IMR-90 (cell line): ENCODE results near the gene CLEC16A. TPM values are rescaled to one million over a fixed set of nuclear protein-coding genes. Genes with fewer than 3 reads are reported as not detected.
A peak's percentile ranks its signal among the peaks of the same experiment; 100 is the strongest.

ENCODE experiments used
- ATAC-seq: fragments of 200-7000 bp; cut with Tn5 transposase; 2 replicates; pipeline ENCODE4 v1.9.1; 2020; ENCODE audit warnings: low read depth, mild to moderate bottlenecking, moderate library complexity
- BruUV-seq: library from RNA; stranded (reverse); fragments of 400-500 nt; replicated peaks from 2 replicates; lab custom pipeline; 2021; lab: Mats Ljungman, UMichigan
- CTCF ChIA-PET: fragments of 300-600 bp; formaldehyde crosslinking; extraction: SDS; loops from one replicate; lab custom pipeline; 2021; ENCODE audit warnings: antibody characterized with exemption; lab: Yijun Ruan, JAX
- POLR2A ChIA-PET: fragments of 300-600 bp; sonication (Branson Sonifier 250); formaldehyde crosslinking; loops from one replicate; lab custom pipeline; 2022; ENCODE audit warnings: antibody characterized with exemption; ENCODE audit not compliant: unreplicated experiment; lab: Charles Lee
- DNase-seq: peaks from one replicate; pipeline ENCODE4 v3.0.0; 2013
- H2AFZ ChIP-seq: replicated peaks from 2 replicates; pipeline ENCODE3; 2013; ENCODE audit warnings: low read length, mild to moderate bottlenecking; ENCODE audit not compliant: poor library complexity
- H2AK5ac ChIP-seq: 2 replicates; pipeline ENCODE4 v1.6.1; 2013; ENCODE audit warnings: low read depth, low read length, inconsistent platforms
- H2AK9ac ChIP-seq: replicated peaks from 2 replicates; pipeline ENCODE3; 2013; ENCODE audit warnings: mild to moderate bottlenecking, low read depth, low read length, moderate library complexity; ENCODE audit not compliant: poor library complexity
- H2BK120ac ChIP-seq: 2 replicates; pipeline ENCODE4 v1.6.1; 2013; ENCODE audit warnings: low read depth, low read length, inconsistent platforms
- H2BK15ac ChIP-seq: 3 replicates; pipeline ENCODE4 v1.6.1; 2013; ENCODE audit warnings: low read depth, low read length, inconsistent platforms
- H2BK20ac ChIP-seq: 2 replicates; pipeline ENCODE4 v1.6.1; 2013; ENCODE audit warnings: low read depth, mild to moderate bottlenecking, inconsistent platforms, low read length, moderate library complexity
- H2BK5ac ChIP-seq: 2 replicates; pipeline ENCODE4 v1.6.1; 2013; ENCODE audit warnings: mild to moderate bottlenecking, low read depth, low read length, inconsistent platforms; ENCODE audit not compliant: poor library complexity, severe bottlenecking
- H3K14ac ChIP-seq: replicated peaks from 2 replicates; pipeline ENCODE4 v1.6.1; 2013; ENCODE audit warnings: low read depth, low read length, inconsistent platforms
- H3K18ac ChIP-seq: 2 replicates; pipeline ENCODE4 v1.6.1; 2013; ENCODE audit warnings: low read depth, low read length, control low read depth
- H3K23ac ChIP-seq: 2 replicates; pipeline ENCODE4 v1.6.1; 2013; ENCODE audit warnings: low read depth, low read length, inconsistent platforms
- H3K27ac ChIP-seq: 2 replicates; pipeline ENCODE4 v1.5.1; 2013; ENCODE audit warnings: mild to moderate bottlenecking, control low read depth, low read length; ENCODE audit not compliant: insufficient read depth
- H3K27me3 ChIP-seq: 2 replicates; pipeline ENCODE4 v1.6.1; 2013; ENCODE audit warnings: low read length; ENCODE audit not compliant: control insufficient read depth, insufficient read depth
- H3K36me3 ChIP-seq: 2 replicates; pipeline ENCODE4 v1.6.1; 2013; ENCODE audit warnings: low read length, mixed read lengths; ENCODE audit not compliant: control insufficient read depth, insufficient read depth
- H3K4ac ChIP-seq: 2 replicates; pipeline ENCODE4 v1.6.1; 2013; ENCODE audit warnings: low read depth, low read length, inconsistent platforms
- H3K4me1 ChIP-seq: 2 replicates; pipeline ENCODE4 v1.6.1; 2013; ENCODE audit warnings: low read length, mixed read lengths; ENCODE audit not compliant: control insufficient read depth, insufficient read depth
- H3K4me2 ChIP-seq: 2 replicates; pipeline ENCODE4 v1.6.1; 2013; ENCODE audit warnings: low read depth, mild to moderate bottlenecking, control low read depth, low read length, moderate library complexity
- H3K4me3 ChIP-seq: 2 replicates; pipeline ENCODE4 v1.5.1; 2013; ENCODE audit warnings: low read depth, mild to moderate bottlenecking, control low read depth, low read length, moderate library complexity; ENCODE audit not compliant: insufficient read depth
- H3K56ac ChIP-seq: 2 replicates; pipeline ENCODE4 v1.6.1; 2013; ENCODE audit warnings: low read length, inconsistent platforms; ENCODE audit not compliant: insufficient read depth; ENCODE audit errors: extremely low read depth
- H3K79me1 ChIP-seq, 2 experiments: 2 replicates each; pipeline ENCODE4 v1.6.1; 2013; ENCODE audit warnings: low read length in 2 of 2, inconsistent platforms in 1 of 2, low read depth in 1 of 2
- H3K9ac ChIP-seq: 2 replicates; pipeline ENCODE4 v1.6.1; 2013; ENCODE audit warnings: low read depth, low read length, control low read depth
- H3K9me1 ChIP-seq: 2 replicates; pipeline ENCODE4 v1.6.1; 2013; ENCODE audit warnings: low read length, inconsistent platforms; ENCODE audit not compliant: insufficient read depth
- H3K9me3 ChIP-seq: 2 replicates; pipeline ENCODE4 v1.6.1; 2013; ENCODE audit warnings: low read length; ENCODE audit not compliant: control insufficient read depth, insufficient read depth
- H4K20me1 ChIP-seq: 2 replicates; pipeline ENCODE4 v1.6.1; 2013; ENCODE audit warnings: low read length, inconsistent platforms; ENCODE audit not compliant: insufficient read depth
- H4K5ac ChIP-seq: 2 replicates; pipeline ENCODE4 v1.6.1; 2013; ENCODE audit warnings: mild to moderate bottlenecking, low read depth, low read length, control low read depth
- H4K8ac ChIP-seq, 2 experiments: 2 replicates each; pipeline ENCODE4 v1.6.1; 2013; ENCODE audit warnings: low read depth in 2 of 2, low read length in 2 of 2, control low read depth in 1 of 2, inconsistent platforms in 1 of 2
- H4K91ac ChIP-seq: 2 replicates; pipeline ENCODE4 v1.6.1; 2013; ENCODE audit warnings: low read depth, low read length, inconsistent platforms; ENCODE audit not compliant: insufficient read depth
- CHD1 ChIP-seq: IDR thresholded peaks from 2 replicates; pipeline ENCODE4 v1.6.1; 2012; ENCODE audit warnings: low read depth, low read length, improper control_type of control experiment
- FOS ChIP-seq: fragments of 150-350 bp; IDR thresholded peaks from 2 replicates; pipeline ENCODE4 v1.6.1; 2016; ENCODE audit warnings: low read depth, low read length
- MXI1 ChIP-seq: IDR thresholded peaks from 2 replicates; pipeline ENCODE4 v1.6.1; 2012; ENCODE audit warnings: low read depth, mild to moderate bottlenecking, low read length, moderate library complexity, borderline replicate concordance
- NFE2L2 ChIP-seq: fragments of 150-350 bp; IDR thresholded peaks from 2 replicates; pipeline ENCODE4 v1.6.1; 2016; ENCODE audit warnings: low read depth, mild to moderate bottlenecking, low read length
- POLR2A ChIP-seq: IDR thresholded peaks from 2 replicates; pipeline ENCODE4 v1.6.1; 2012; ENCODE audit warnings: mild to moderate bottlenecking, low read depth, low read length
- RCOR1 ChIP-seq: IDR thresholded peaks from 2 replicates; pipeline ENCODE4 v1.6.1; 2012; ENCODE audit warnings: mild to moderate bottlenecking, low read length, improper control_type of control experiment; ENCODE audit not compliant: insufficient replicate concordance
- RFX5 ChIP-seq: IDR thresholded peaks from 2 replicates; pipeline ENCODE4 v1.8.0; 2012; ENCODE audit warnings: low read depth, mild to moderate bottlenecking, low read length, moderate library complexity
- SMC3 ChIP-seq: fragments of 150-350 bp; IDR thresholded peaks from 2 replicates; pipeline ENCODE4 v1.6.1; 2016; ENCODE audit warnings: low read depth, mild to moderate bottlenecking, antibody characterized with exemption, low read length, moderate library complexity
- WGBS, 2 experiments: methylation state at CpG; one replicate each; pipeline versions ENCODE4 v1.1.5 to v1.1.7; 2013; ENCODE audit warnings: missing lambda C conversion rate in 2 of 2; ENCODE audit not compliant: insufficient read length in 1 of 2; ENCODE audit errors: extremely low coverage in 2 of 2; 5-methylcytosine and 5-hydroxymethylcytosine counted together
- dilution Hi-C: fragments of 300-500 bp; cut with HindIII; formaldehyde crosslinking; loops from one replicate; pipeline ENCODE4 v1.14.3; 2018; ENCODE audit warnings: low sequenced_read_pairs; ENCODE audit not compliant: unreplicated experiment
- in situ Hi-C: fragments of 300-500 bp; cut with MboI; formaldehyde crosslinking; loops from 3 replicates; pipeline ENCODE4 v1.14.3; 2019; ENCODE audit warnings: low sequenced_read_pairs, inconsistent platforms, mixed read lengths
- intact Hi-C: fragments of 100-400 bp; cut with micrococcal nuclease; formaldehyde crosslinking; loops from 2 replicates; pipeline ENCODE4 v1.10.0; 2022
- polyA plus RNA-seq, 3 experiments: library from polyadenylated mRNA; depleted of rRNA; stranded (reverse); fragments of >200 nt; gene quantifications; 2 replicates each; pipeline ENCODE4 v1.2.3, GENCODE V29; 2012; ENCODE audit warnings: low replicate concordance in 1 of 3
- total RNA-seq: library from RNA; depleted of rRNA; stranded (reverse); fragments of >200 nt; gene quantifications from 2 replicates; pipeline ENCODE4 v1.2.3, GENCODE V29; 2012
- TF ChIP-seq, protein P1 (sequence below): fragments of 150-350 bp; IDR thresholded peaks from 2 replicates; pipeline ENCODE4 v1.6.1; 2017; ENCODE audit warnings: mild to moderate bottlenecking, antibody characterized with exemption, low read length, low read depth
- TF ChIP-seq, protein P2 (sequence below): conservative IDR thresholded peaks from 2 replicates; pipeline ENCODE4 v1.5.1; 2012; ENCODE audit warnings: mild to moderate bottlenecking, low read depth, low read length, improper control_type of control experiment
- TF ChIP-seq, protein P3 (sequence below): fragments of 150-350 bp; IDR thresholded peaks from 2 replicates; pipeline ENCODE4 v1.6.1; 2016; ENCODE audit warnings: low read depth, mild to moderate bottlenecking, low read length, moderate library complexity, borderline replicate concordance

CLEC16A gene
- total and polyA plus RNA-seq, 2 of the 4 experiments (the other 2 are of a cell fraction) = 15.9 to 16.5 TPM

DNA sequence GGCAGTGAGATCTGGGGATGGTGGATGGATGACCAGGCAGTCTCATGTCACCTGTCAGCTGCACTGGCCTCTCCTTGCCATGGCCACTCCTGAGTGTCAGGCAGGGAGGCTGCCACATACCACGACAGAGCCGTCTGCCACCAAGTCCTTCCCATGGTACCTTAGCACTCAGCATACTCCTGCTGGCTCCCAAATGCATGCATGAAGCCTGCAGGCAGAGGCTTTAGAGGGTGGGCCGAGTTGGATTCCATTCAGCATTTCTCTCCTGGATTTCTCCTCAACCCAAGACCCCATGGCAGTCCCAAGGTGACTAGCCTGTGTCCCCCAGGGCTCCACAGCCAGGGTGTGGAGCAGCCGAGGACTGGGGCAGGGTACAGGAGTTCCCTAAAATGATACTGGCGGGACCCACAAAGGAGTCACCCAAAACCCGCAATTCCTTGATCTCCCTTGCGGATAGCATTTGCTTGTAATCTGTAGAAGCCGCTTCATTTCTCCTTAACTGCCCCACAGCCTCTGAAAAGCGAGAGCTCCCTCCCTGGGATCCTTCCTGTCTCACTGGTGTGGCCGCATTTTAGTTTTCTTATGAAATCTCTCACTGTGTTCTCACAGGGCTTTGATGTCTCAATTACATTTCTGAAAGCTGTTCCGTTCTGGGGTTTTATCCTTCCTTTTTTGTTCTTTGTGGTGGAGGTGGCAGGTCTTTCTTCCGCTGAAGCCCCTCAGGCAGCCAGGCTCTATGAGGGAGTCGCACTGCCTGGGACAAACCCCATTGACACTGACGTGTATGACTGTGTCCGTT is 170.2 kb downstream of the CLEC16A start (continued):
- TF ChIP-seq FOS (no peak), RFX5 (no peak)

DNA sequence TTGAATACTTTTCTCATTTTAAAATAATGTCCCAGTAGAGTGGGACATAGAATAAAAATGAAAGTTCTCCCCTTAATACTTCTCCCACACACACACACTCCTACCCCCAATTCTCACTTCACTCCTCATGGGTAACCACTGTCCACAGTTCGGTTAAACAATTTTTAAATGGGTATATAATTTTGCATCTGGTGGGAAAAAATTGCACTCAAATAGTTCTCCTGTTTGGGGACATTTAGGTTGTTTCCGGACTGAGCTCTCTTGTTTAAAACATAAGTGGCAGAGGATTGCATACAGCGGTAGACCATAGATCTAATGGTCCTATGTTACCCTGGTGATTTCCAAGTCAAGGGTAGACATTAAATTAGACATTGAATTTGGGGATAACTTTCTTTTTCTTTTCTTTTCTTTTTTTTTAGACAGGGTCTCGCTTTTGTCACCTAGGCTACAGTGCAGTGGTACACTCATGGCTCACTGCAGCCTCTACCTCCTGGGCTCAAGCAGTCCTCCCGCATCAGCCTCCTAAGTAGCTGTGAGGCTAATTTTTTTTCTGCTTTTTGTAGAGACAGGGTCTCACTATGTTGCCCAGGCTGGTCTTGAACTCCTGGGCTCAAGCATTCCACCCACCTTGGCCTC is 173.3 kb downstream of the CLEC16A start:
- H3K56ac ChIP-seq = no peak overlapping the region
- peak overlapping the region; percentile 87; the same call in 1 of the 2 replicates for H2AK5ac ChIP-seq
- BruUV-seq = no TSS peak
- in situ Hi-C loops (no loop called here), intact Hi-C loops (no loop called here), dilution Hi-C loops (no loop called here)
- H4K20me1 ChIP-seq = no peaks in the 10 kb centered on the region
- DNase-seq (no peak), ATAC-seq (no peak)
- H2BK15ac ChIP-seq = no peak overlapping the region; the same call in 2 of the 3 replicates
- peak overlapping the region; percentile 71; the same call in 1 of the 2 replicates for H3K14ac ChIP-seq
- H3K9me1 ChIP-seq = peaks cover 17% of the 10 kb centered on the region
- CTCF ChIA-PET = no interaction called here
- H4K5ac ChIP-seq = no peak overlapping the region; the same call in 1 of the 2 replicates
- no peak overlapping the region for H2AK9ac ChIP-seq
- no peak overlapping the region for H3K23ac ChIP-seq
- H3K79me1 ChIP-seq = peaks cover 0 to 3% of the 10 kb centered on the region in 2 experiments; a peak in 1 of 4 replicates
- H3K9me3 ChIP-seq = no peaks in the 10 kb centered on the region
- H2BK120ac ChIP-seq = peak overlapping the region; percentile 62; the same call in 1 of the 2 replicates
- H3K36me3 ChIP-seq = peaks cover 5% of the 10 kb centered on the region; the same call in 1 of the 2 replicates
- H4K91ac ChIP-seq = no peak overlapping the region
- no peak overlapping the region for H3K4me2 ChIP-seq
- WGBS, 2 experiments = 95% methylated on average over 2 of the region's 5 CpGs; no CpG with 5 or more reads in 1 of the 2 experiments
- H4K8ac ChIP-seq = peak overlapping the region in 1 of 2 experiments; percentile 83; a peak in 1 of 4 replicates
- H2AFZ ChIP-seq = no peak overlapping the region
- H3K27me3 ChIP-seq = no peaks in the 10 kb centered on the region
- H3K4me1 ChIP-seq = peaks cover 20% of the 10 kb centered on the region
- no peak overlapping the region for H3K27ac ChIP-seq
- H2BK5ac ChIP-seq = no peak overlapping the region
- H2BK20ac ChIP-seq = no peak overlapping the region
- H3K18ac ChIP-seq = peak overlapping the region; percentile 92; the same call in 1 of the 2 replicates
- POLR2A ChIA-PET = no interaction called here
- peak overlapping the region; percentile 73 for H3K4ac ChIP-seq
- H3K9ac ChIP-seq = no peak overlapping the region
- no peak overlapping the region for H3K4me3 ChIP-seq
- TF ChIP-seq CHD1 (no peak), POLR2A (no peak), RCOR1 (no peak), SMC3 (no peak), MXI1 (no peak), NFE2L2 (no peak)
- TF ChIP-seq, protein P1, sequence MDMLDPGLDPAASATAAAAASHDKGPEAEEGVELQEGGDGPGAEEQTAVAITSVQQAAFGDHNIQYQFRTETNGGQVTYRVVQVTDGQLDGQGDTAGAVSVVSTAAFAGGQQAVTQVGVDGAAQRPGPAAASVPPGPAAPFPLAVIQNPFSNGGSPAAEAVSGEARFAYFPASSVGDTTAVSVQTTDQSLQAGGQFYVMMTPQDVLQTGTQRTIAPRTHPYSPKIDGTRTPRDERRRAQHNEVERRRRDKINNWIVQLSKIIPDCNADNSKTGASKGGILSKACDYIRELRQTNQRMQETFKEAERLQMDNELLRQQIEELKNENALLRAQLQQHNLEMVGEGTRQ = no peak
- TF ChIP-seq, protein P2, sequence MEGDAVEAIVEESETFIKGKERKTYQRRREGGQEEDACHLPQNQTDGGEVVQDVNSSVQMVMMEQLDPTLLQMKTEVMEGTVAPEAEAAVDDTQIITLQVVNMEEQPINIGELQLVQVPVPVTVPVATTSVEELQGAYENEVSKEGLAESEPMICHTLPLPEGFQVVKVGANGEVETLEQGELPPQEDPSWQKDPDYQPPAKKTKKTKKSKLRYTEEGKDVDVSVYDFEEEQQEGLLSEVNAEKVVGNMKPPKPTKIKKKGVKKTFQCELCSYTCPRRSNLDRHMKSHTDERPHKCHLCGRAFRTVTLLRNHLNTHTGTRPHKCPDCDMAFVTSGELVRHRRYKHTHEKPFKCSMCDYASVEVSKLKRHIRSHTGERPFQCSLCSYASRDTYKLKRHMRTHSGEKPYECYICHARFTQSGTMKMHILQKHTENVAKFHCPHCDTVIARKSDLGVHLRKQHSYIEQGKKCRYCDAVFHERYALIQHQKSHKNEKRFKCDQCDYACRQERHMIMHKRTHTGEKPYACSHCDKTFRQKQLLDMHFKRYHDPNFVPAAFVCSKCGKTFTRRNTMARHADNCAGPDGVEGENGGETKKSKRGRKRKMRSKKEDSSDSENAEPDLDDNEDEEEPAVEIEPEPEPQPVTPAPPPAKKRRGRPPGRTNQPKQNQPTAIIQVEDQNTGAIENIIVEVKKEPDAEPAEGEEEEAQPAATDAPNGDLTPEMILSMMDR = no peak
- TF ChIP-seq, protein P3, sequence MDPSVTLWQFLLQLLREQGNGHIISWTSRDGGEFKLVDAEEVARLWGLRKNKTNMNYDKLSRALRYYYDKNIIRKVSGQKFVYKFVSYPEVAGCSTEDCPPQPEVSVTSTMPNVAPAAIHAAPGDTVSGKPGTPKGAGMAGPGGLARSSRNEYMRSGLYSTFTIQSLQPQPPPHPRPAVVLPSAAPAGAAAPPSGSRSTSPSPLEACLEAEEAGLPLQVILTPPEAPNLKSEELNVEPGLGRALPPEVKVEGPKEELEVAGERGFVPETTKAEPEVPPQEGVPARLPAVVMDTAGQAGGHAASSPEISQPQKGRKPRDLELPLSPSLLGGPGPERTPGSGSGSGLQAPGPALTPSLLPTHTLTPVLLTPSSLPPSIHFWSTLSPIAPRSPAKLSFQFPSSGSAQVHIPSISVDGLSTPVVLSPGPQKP = no peak
